GM12875 (cell line): ENCODE data around the gene FOXP1.

Experiments used
- H3K4me3 ChIP-seq: one replicate; pipeline ENCODE4 v1.5.1; 2011; ENCODE audit warnings: low read depth, low read length, control low read depth
- CTCF ChIP-seq: IDR thresholded peaks from 2 replicates; pipeline ENCODE4 v1.5.1; 2011; ENCODE audit warnings: low read depth, mild to moderate bottlenecking, control low read depth, inconsistent platforms, low read length, moderate library complexity, borderline replicate concordance; ENCODE audit not compliant: insufficient read depth

FOXP1 gene

GRCh38 chr3:71417791-71418190 lies 165.7 kb downstream of the FOXP1 start:
- H3K4me3 ChIP-seq = no peak overlapping the region
- no peak for TF ChIP-seq CTCF

- no peak overlapping the region for H3K4me3 ChIP-seq
- no peak for TF ChIP-seq CTCF
These were observed 166.7 kb downstream of the FOXP1 start for GRCh38 chr3:71416876-71417275.

- no peak for TF ChIP-seq CTCF
These were observed 167.8 kb downstream of the FOXP1 start for GRCh38 chr3:71415681-71416122.

GRCh38 chr3:71414189-71414927 lies 169.2 kb downstream of the FOXP1 start:
- H3K4me3 ChIP-seq = no peak overlapping the region
- no peak for TF ChIP-seq CTCF

More at GRCh38 chr3:71415681-71416122, 167.8 kb downstream of the FOXP1 start:
- no peak overlapping the region for H3K4me3 ChIP-seq

GRCh38 chr3:71413572-71413971 lies 170.0 kb downstream of the FOXP1 start:
- TF ChIP-seq CTCF = no peak
- no peak overlapping the region for H3K4me3 ChIP-seq

- no peak overlapping the region for H3K4me3 ChIP-seq
- no peak for TF ChIP-seq CTCF
These were observed 174.2 kb downstream of the FOXP1 start for GRCh38 chr3:71409352-71409751.

- no peak for TF ChIP-seq CTCF
- H3K4me3 ChIP-seq = no peak overlapping the region
These were observed 174.6 kb downstream of the FOXP1 start for GRCh38 chr3:71408903-71409302.
